ENCODE measurements around the gene ZNF77. TPM values are rescaled to one million over a fixed set of nuclear protein-coding genes. Genes with fewer than 3 reads are reported as not detected.
A peak's percentile ranks its signal among the peaks of the same experiment; 100 is the strongest.

ZNF77 gene
- total RNA-seq, 1 donor from 2014 or later = 4.2 TPM

- no peak for TF ChIP-seq CTCF (IDR thresholded peaks at IDR 0.05)
- intact Hi-C loops (cut with DNase I) = no loop called here
- Histone ChIP-seq H3K4me3 (no peak overlapping the region), H3K9me3 (peaks cover 4% of the 10 kb centered on the region), H3K27ac (no peak overlapping the region), H3K27me3 (no peaks in the 10 kb centered on the region), H3K36me3 (no peaks in the 10 kb centered on the region), H3K4me1 (no peaks in the 10 kb centered on the region)
- DNase-seq = no peak
- peak; percentile 28 for ATAC-seq
Observed at GRCh38 chr19:2926341-2927031, 18.3 kb downstream of the ZNF77 start.

- DNase-seq = no peak
- Histone ChIP-seq H3K9me3 (no peaks in the 10 kb centered on the region), H3K27me3 (no peaks in the 10 kb centered on the region), H3K4me1 (no peaks in the 10 kb centered on the region), H3K4me3 (no peak overlapping the region), H3K27ac (peak overlapping the region; percentile 25), H3K36me3 (peaks cover 5% of the 10 kb centered on the region)
- no peak for TF ChIP-seq CTCF (IDR thresholded peaks at IDR 0.05)
- ATAC-seq = peak; percentile 40
- intact Hi-C loops (cut with DNase I) = no loop called here
Observed at GRCh38 chr19:2923510-2923909, 21.3 kb downstream of the ZNF77 start.

GRCh38 chr19:2922987-2923386 lies 21.8 kb downstream of the ZNF77 start:
- ATAC-seq (peak; percentile 67), DNase-seq (no peak)
- H3K4me1 ChIP-seq = no peaks in the 10 kb centered on the region
- H3K27me3 ChIP-seq = no peaks in the 10 kb centered on the region
- peak overlapping the region; percentile 53 for H3K27ac ChIP-seq
- no peak overlapping the region for H3K4me3 ChIP-seq
- H3K36me3 ChIP-seq = peaks cover 8% of the 10 kb centered on the region
- no peaks in the 10 kb centered on the region for H3K9me3 ChIP-seq
- TF ChIP-seq CTCF (IDR thresholded peaks at IDR 0.05) = no peak
- intact Hi-C loops (cut with DNase I) = no loop called here

GRCh38 chr19:2917275-2918184 lies 27.2 kb downstream of the ZNF77 start:
- no peaks in the 10 kb centered on the region for H3K4me1 ChIP-seq
- no peak for ATAC-seq
- H3K9me3 ChIP-seq = no peaks in the 10 kb centered on the region
- TF ChIP-seq CTCF (IDR thresholded peaks at IDR 0.05) = no peak
- no peak for DNase-seq
- H3K4me3 ChIP-seq = no peak overlapping the region
- no peaks in the 10 kb centered on the region for H3K27me3 ChIP-seq
- peaks cover 34% of the 10 kb centered on the region for H3K36me3 ChIP-seq
- no peak overlapping the region for H3K27ac ChIP-seq
- intact Hi-C loops (cut with DNase I) = no loop called here

GRCh38 chr19:2912306-2912705 lies 32.5 kb downstream of the ZNF77 start:
- ATAC-seq (no peak), DNase-seq (no peak)
- Histone ChIP-seq H3K27ac (no peak overlapping the region), H3K4me1 (no peaks in the 10 kb centered on the region), H3K36me3 (peaks cover 20% of the 10 kb centered on the region), H3K9me3 (no peaks in the 10 kb centered on the region), H3K27me3 (no peaks in the 10 kb centered on the region), H3K4me3 (no peak overlapping the region)
- TF ChIP-seq CTCF (IDR thresholded peaks at IDR 0.05) = no peak
- intact Hi-C loops (cut with DNase I) = no loop called here

Measured in upper lobe of right lung (tissue), 1 donor.